ENCODE results near the gene ZP1.

The ZP1 gene

DNA sequence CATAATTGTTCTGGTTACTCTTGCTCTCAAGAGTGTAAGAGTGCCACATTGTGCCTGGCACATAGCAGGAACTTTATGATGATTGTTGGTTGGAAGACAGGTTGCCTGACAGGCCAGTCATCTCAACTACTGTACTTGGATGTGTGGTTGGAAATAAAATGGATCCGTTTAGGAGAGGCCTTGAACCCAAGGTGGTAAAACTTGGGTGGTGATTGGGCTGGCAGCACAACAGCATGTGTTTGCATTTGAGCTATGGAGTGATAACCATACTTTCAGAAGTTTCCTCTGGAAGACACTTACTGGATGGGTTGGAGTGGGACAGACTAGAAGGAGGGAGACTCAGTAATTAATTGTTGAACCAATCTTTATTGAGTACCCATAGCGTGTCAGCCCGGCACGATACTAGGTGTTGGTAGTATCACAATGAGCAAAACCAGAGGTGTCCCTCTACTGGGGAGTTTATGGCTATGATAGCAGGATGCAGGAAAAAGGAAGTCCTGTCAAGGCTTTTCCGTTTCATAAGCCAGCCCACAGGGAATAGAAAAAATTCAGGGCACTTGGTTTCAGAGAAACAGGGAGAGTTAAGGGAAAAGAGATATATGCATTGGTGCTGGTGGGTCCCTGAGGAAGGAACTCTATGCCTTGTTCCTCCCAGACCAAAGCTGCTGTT is 43.5 kb downstream of the ZP1 start:
- no peak for DNase-seq

DNA sequence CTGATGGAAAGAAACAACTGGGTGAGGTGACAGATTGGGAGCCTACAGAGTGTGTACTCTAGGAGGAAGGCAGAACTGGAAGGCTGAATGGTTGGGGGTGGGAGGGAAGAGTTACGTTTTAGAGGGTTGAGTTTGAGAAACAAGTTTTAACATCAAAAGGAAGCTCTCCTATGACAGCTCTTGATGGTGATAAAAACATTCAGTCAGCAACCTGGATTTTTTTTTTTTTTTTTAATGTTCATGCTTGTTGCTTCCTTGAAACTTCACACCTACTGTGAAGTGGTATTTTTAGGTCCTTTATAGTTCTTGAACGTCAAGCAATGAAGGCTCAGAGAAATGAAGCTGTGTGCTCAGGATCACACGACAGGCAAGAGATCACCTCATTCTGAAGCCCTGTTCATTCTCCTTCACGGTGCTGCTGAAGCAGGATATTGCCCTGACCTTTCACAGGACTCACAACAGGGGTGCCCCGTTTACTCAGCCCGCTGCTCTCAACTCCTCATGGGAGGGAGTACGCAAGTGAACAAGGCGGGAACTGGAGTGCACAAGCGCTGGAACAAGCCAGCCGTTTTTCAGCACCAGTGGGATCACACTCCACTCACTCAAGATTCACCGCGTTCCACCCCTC is 45.0 kb downstream of the ZP1 start:
- DNase-seq: no peak

DNA sequence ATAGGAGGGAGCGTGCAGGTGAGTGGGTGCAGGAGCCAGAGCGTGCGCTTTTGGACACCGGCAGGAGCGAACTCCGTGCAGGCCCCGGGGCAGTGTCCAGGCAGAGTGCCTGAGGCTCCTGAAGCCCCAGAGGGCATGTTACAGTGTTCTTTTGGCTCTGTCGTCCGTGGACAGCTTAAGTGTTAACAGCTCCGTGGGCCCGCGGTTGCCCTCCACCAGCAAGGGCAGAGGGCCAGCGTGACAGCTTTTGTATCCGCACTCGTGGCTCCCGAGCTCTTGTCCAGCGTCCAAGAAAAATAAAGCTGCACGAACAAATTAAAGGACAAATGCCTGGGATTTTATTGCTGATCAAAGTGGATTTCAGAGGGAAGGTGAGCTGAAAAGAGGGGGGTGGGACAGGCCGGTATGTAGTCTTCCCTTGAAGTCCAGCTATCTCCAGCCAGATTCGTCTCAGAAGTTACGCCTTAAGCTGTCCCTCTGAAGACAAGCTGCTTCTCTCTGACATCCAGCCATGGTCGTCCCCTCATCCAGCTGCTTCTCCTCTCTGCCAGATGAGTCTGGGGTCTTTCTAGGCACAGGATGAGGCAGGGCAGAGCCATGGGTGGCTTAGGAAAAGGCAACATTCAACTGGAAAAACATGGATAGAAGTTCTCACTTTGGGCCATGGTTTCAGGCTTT is 45.6 kb downstream of the ZP1 start:
- no peak for DNase-seq

DNA sequence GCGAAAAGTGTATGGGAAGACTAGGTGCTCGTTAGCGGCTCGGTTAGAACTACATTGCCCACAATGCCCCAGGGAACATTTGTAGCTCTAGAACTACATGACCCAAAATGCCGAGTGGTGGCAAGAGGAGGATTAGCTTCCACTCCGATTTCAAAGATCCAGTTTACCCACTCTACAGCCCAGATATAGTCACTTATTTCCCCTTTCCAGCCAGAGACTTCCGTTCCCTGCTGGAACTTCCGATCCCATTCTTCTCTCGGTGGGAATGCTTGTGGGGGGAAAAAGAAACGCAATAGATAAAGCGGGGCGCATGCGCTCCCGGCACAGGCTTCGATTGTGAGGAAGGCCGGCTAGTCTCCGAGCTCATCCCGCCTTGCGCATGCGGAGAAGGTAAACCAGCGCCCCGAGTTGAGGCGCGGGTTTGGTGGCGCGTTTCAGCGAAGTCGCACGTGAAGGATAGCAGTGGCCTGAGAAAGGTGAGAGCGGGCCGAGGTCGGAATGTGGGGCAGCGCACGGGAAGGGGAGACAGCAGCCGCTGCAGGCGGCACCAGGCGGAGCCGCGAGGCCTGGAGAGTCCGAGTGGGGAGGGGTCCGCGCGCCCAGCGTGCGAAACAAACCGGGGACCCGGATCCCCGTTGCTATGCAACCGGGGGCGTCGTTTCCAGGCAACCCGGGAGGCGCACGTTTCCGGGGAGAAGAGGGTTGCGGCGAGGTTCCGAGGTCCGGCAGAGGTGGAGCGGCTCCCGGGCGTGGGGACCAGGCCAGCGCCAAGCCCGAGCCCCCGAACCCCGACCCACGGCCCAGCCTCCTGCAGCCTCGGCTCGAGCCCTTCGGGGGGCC is 46.7 kb downstream of the ZP1 start, which contains the start of gene TMEM109:
Gene TMEM109, plus strand, starts transcription at position 366 of the 840 bp plus-strand sequence. CDS start 5,536 bp downstream, outside the sequence.
- DNase-seq: peak; percentile 91

DNA sequence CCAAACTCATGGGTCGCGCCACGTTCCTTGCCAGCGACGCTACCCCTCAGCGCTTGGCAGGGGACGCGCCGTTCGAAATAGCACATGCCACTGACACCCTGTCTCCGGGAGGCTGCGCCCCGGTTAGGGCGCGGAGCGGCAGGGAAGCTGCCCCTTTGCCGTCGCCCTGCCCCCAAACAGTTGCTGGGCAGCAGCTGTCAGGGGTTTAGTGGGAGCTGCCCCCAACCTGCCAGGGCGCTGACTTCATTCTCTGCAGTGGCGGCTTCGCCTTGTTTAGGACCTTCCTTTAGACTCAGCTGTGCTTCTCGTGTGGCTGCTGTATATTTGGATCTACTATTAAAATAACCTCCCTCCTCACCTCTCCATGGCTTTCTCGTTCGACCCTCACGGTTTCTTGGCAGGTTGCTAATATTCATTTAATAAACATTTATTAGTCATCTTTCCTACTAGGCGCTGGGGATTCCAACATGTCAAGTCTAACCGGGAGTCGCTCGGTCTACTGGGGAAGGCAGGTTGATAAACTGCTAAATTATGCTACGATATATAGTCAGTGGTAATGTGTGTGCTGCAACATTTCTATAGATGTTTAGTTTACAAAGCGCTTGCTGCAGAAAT is 47.4 kb downstream of the ZP1 start:
- no peak for DNase-seq

DNA sequence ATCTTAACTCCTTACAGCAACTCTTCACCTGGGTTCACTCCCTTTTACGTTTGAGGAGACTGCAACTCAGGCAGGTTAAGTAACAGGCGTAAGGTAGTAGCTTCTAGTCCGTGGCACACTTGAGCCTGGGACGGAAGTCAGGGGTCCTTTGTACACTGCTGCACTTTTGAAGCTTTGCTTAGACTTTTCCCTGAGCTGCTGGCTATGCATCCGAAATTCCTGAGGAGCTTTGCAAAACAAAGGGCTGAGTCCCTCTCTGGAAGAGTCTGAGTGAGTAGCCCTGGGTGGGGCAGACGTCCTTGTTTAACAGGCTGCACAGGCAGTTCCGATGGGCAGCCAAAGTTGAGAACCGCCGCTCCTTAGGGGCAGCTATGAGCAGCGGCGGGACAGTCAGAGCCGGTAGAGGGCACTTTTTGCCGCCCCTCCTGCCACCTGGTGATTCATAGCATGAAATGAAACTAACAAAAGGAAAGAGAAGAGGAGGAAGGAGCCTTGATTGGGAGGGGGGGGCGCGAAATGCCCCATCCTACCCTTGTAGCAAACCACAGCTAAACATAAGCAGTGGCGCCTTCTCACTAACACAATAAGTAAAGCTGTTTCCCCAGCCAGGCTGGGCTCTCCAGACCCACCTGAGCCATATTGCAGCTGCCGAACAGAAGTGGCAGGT is 48.0 kb downstream of the ZP1 start:
- peak; percentile 91 for DNase-seq

DNA sequence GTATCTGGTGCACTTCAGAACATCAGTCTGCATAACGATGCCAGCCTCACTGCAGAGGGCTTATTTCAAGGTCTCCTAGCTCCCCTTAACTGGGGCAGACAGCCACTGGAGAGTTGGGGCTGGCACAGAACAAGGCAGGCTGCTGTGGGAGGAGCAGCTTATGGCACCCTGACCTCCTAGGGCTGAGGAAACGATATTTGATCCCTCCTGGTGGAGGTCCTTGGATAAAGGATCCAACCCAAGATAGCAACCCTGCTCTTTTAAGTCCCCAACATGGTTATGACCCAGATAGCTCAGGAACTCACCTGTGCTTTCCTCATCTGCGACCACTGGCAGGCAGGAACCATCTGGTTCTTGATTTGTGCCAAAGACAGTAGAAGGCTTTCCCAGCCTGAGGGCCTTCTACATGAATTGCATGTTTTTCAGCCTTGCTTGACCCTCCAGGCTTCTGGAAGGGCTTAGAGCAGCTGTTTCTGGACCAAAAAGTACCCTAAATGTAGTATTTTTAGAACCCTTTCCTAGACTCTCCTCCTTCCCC is 49.4 kb downstream of the ZP1 start:
- DNase-seq: no peak

DNA sequence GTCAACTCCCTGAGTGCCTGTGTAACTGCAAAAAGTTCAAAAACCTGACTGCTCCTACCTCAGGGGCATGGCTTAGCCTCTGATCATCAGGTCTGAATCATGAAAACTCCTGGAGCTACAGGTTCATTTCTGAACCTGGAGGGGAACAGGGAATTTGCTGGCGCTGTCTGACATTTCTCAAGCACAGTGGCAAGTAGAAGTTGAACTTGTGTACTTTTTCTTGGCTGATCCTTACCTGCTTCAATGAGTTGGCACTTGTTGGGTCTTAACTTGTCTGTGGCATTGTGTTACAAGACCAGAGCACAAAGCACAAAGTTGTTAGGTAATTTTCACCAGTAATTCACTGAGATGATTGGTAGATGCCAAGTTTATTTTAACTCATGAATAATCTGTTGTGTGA is 49.9 kb downstream of the ZP1 start:
- no peak for DNase-seq

DNA sequence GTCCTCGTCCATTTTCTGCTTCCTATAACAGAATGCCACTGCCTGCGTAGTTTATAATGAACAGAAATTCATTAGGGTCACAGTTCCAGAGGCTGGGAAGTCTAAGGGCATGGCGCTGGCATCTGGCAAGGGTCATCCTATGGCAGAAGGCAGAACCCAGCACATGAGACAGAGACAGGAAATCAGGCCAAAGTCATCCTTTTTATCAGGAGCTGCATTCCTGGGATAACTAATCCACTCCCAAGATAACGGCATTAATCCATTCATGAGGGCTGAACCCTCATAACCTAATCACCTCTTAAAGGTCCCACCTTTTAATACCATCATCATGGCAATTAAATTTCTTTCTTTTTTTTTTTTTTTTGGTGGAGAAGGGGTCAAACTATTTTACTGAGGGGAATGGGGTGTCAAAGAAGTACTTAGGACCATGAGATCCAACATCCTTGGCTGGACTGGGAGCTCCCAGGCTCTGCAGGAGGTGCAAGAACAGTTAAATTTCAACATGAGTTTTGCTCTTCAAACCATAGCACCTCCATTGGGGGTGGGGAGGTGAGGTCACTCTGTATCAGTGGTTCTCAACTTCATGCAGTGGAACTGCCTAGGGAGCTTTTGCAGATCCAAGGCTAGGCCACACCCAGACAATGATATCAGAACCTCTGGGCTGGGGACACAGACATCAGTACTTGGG is 51.1 kb downstream of the ZP1 start:
- no peak for DNase-seq

DNA sequence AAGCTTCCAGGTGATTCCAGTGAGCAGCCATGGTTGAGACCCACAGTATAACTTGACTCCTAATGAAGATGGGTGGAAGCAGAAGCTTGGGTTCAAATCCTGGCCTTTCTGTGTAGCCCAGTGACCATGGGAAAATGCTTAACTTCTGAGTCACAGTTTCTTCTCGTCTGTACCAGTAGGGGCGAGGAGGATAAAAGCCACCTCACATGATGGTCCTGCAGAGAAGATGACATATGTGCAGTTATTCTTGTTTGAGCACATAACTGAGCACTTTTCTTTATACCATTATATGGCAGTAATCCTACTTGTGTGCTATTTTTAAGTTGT is 51.6 kb downstream of the ZP1 start:
- no peak for DNase-seq

DNA sequence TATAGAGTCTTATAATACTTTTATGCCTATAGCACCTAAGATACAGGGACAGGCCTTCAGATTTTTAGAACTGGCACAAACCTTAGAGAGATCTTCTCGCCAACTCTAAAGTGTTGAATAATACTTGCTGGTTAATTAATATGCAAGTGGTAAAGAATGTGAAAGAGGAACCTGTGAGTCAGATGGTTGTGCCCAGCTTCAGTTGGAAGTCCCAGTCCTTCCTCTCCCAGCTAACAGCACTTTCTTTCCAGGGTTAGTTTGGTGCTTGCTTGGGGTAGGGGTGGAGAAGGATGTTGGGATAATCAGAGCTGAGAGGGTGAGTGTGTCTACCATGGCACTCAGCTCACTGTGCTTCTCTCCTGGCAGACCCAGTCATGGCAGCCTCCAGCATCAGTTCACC is 52.0 kb downstream of the ZP1 start:
- no peak for DNase-seq

DNA sequence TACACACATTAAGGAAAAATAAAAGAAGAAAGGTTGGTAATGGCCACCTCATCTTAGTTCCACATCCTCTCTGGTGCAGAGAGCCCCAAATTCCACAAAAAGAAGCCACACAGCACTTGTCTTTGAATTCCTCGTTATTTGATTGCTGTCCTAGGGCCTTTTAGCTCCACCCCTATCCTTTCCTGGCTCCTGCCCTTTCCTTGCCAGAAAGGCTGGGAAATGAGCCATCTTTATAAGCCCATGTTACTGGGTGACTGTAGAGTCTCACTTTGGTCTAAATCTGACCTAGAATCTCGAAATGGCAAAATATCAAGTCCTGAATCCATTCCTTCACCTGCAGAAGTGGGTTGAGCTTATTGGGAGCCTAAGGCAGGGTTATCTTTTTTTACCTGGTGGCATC is 52.6 kb downstream of the ZP1 start:
- DNase-seq: no peak

DNA sequence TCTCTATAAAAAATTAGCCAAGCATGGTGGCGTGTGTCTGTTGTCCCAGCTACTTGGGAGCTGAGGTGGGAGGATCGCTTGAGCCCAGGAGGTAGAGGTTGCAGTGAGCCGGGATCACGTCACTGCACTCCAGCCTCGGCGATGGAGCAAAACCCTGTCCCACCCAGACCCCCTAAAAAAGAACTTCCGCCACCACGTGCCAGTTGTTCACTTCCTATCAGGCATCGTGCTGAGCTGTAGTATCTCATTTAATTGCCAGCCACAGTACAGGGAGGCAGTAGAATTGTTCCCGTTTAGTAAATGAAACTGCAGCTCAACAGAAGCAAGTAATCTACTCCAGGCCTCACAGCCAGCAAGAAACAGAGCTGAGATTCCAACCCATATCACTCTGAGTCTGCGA is 53.9 kb downstream of the ZP1 start:
- DNase-seq: no peak

DNA sequence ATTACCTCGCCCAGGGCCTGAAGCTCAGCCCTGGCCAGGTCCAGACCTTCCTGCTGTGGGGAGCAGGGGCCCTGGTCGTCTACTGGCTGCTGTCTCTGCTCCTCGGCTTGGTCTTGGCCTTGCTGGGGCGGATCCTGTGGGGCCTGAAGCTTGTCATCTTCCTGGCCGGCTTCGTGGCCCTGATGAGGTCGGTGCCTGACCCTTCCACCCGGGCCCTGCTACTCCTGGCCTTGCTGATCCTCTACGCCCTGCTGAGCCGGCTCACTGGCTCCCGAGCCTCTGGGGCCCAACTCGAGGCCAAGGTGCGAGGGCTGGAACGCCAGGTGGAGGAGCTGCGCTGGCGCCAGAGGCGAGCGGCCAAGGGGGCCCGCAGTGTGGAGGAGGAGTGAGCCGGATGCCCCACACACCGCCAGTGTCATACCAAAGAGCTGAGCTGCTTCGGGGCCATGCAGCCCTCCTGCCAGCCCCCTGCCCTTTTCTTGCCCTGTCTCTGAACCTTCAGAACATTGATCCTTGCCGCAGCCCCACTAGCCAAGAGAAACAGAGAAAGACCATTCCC is 54.5 kb downstream of the ZP1 start:
- no peak for DNase-seq

DNA sequence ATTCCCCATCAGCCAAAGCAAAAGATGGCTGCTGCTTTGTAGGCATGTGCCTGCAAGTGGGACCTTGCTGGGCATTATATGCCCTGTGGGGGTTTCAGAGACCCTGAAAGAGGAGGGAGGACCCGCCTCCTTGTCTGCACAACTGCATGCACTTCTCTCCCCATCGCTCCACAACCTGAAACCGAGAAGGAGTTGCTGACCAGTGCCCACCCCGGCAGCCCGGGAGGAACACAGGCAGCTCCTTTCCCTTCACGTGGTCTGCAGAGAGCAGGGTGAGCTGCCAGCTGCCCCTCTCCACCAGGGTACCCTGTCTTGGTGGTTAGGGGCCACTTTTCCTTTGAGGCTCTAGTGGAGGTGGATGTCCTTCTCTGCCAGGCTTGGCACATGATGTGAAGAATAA is 55.6 kb downstream of the ZP1 start:
- no peak for DNase-seq

DNA sequence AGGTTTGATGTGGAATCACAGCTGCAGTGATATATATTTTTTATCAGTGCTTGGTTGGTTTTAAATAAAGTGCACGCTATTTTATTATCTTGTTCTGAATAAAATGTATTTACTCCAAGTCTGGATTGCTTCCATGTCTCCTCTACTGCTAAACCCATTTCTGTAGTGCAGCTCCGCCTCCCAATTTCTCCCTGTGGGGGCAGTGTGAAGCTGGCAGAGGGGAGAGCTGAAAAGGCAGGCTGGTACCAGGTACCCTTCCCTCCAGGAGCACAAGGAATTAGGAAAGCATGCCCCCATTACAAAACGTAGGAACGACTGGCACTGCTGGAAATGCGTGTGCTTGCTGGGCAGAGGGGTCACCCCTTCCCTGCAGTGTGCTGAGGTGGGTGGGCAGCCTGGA is 56.0 kb downstream of the ZP1 start:
- no peak for DNase-seq

DNA sequence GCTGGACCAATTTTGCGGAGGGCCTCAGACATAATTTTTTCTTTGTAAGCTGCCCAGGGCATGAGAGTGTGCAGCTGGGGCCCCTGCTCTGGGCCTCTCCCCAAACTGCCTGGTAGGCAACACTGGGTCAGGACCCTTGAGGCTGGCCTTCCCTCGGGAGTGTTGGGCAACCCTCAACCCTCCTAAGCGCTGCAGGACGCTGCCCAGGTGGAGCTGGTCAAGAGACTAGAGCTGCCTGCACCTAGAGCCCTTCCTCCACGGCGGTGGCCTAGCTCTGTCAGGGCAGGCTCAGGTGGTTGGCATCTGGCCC is 56.4 kb downstream of the ZP1 start:
- DNase-seq: no peak

DNA sequence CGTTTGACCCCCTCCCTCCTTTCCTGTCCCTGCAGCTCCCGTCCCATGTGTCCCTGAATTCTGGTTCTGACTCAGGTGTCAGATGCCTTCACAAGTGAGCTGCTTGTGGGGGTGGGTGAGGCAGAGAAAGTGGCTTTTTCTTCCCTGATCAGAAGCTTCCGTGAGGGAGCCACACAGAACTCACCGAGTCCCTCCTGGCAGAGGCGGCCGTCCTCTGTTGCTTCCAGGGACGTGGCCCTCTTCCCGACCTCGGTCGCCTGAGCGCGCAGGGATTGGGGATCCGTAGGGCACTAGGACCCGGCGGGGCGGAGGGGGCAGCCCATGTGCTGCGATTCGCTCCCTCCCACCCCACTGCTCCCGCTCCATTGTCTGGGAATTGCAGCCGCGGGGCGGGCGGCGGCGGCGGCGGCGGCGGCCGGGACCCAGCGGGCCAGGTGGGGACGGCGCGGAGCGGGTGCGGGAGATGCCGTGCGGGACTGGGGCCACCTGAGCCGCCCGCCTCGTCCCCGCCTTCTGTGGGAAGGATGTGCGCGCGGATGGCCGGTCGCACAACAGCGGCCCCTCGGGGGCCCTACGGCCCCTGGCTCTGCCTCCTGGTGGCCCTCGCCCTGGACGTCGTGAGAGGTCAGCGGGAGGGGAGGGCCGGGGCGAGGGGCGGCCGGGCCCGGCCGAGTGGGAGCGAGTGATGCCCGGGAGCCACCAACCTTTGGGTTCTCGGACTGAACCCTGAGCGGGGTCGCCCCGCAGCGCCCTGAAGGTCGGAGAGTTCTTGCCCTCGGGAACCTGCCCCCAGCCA is 57.0 kb downstream of the ZP1 start, which contains the start of gene TMEM132A:
Gene TMEM132A, plus strand, starts transcription at position 351 of the 796 bp plus-strand sequence. Its CDS starts 174 bp downstream, at position 525.
- DNase-seq: peak; percentile 93
